Astrocyte (in vitro differentiated cells and primary cell): Measurements from ENCODE around the gene SLC30A1.

ENCODE experiments used
- CTCF ChIP-seq: IDR thresholded peaks from 2 replicates; pipeline ENCODE4 v1.5.1; 2011; ENCODE audit warnings: low read depth, mild to moderate bottlenecking, inconsistent platforms, low read length, moderate library complexity; ENCODE audit not compliant: insufficient read depth
- EZH2 ChIP-seq: IDR thresholded peaks from 2 replicates; pipeline ENCODE4 v1.6.1; 2012; ENCODE audit warnings: mild to moderate bottlenecking, low read length, inconsistent platforms; ENCODE audit not compliant: insufficient read depth

GRCh38 chr1:211605603-211606331 lies 26.8 kb upstream of the SLC30A1 start:
- no peak for TF ChIP-seq EZH2
- no peak for TF ChIP-seq CTCF
